Trophoblast cell (in vitro differentiated cells and primary cell): ENCODE data around the gene COL25A1.

Experiments
- DNase-seq, 2 donors: peaks; one replicate each; pipeline ENCODE4 v3.0.0-alpha.2; 2016
- H2AFZ ChIP-seq: 2 replicates; pipeline ENCODE4 v1.6.1; 2013; ENCODE audit warnings: low read length, moderate library complexity, mild to moderate bottlenecking; ENCODE audit not compliant: insufficient read depth, poor library complexity
- H2AK5ac ChIP-seq: 2 replicates; pipeline ENCODE4 v1.6.1; 2013; ENCODE audit warnings: mild to moderate bottlenecking, low read length
- H2BK120ac ChIP-seq: 2 replicates; pipeline ENCODE4 v1.6.1; 2013; ENCODE audit warnings: low read length, mild to moderate bottlenecking, moderate library complexity; ENCODE audit not compliant: insufficient read depth, poor library complexity
- H2BK12ac ChIP-seq: 2 replicates; pipeline ENCODE4 v1.6.1; 2013; ENCODE audit warnings: mild to moderate bottlenecking, low read length, moderate library complexity
- H2BK5ac ChIP-seq: 2 replicates; pipeline ENCODE4 v1.6.1; 2013; ENCODE audit warnings: low read length, low read depth, moderate library complexity, mild to moderate bottlenecking; ENCODE audit not compliant: poor library complexity
- H3K14ac ChIP-seq: 2 replicates; pipeline ENCODE4 v1.6.1; 2013; ENCODE audit warnings: mild to moderate bottlenecking, low read length
- H3K18ac ChIP-seq: 2 replicates; pipeline ENCODE4 v1.6.1; 2013; ENCODE audit warnings: mild to moderate bottlenecking, low read length
- H3K23ac ChIP-seq: 2 replicates; pipeline ENCODE4 v1.6.1; 2013; ENCODE audit warnings: low read length
- H3K27ac ChIP-seq: 2 replicates; pipeline ENCODE4 v1.5.1; 2013; ENCODE audit warnings: low read depth, mild to moderate bottlenecking, inconsistent platforms, low read length, moderate library complexity
- H3K27me3 ChIP-seq: 2 replicates; pipeline ENCODE4 v1.6.1; 2013; ENCODE audit warnings: inconsistent platforms, mild to moderate bottlenecking, low read length, moderate library complexity; ENCODE audit not compliant: insufficient read depth
- H3K36me3 ChIP-seq, 2 experiments: 1 replicate in 1 of 2; 2 replicates in 1 of 2; pipeline ENCODE4 v1.6.1; 2013; ENCODE audit warnings: low read length in 2 of 2, mild to moderate bottlenecking in 2 of 2, moderate library complexity in 1 of 2; ENCODE audit not compliant: insufficient read depth in 2 of 2, control insufficient read depth in 1 of 2
- H3K4ac ChIP-seq: 2 replicates; pipeline ENCODE4 v1.6.1; 2013; ENCODE audit warnings: low read depth, mild to moderate bottlenecking, low read length, moderate library complexity
- H3K4me1 ChIP-seq, 2 experiments: 1 replicate in 1 of 2; 2 replicates in 1 of 2; pipeline ENCODE4 v1.6.1; 2013; ENCODE audit warnings: low read length in 2 of 2, mild to moderate bottlenecking in 2 of 2, moderate library complexity in 1 of 2; ENCODE audit not compliant: insufficient read depth in 2 of 2, control insufficient read depth in 1 of 2
- H3K4me2 ChIP-seq: 2 replicates; pipeline ENCODE4 v1.6.1; 2013; ENCODE audit warnings: inconsistent platforms, mild to moderate bottlenecking, low read length, moderate library complexity
- H3K4me3 ChIP-seq: 2 replicates; pipeline ENCODE4 v1.5.1; 2013; ENCODE audit warnings: mild to moderate bottlenecking, low read depth, low read length, inconsistent platforms
- H3K79me1 ChIP-seq: one replicate; pipeline ENCODE4 v1.6.1; 2013; ENCODE audit warnings: low read length
- H3K79me2 ChIP-seq: 2 replicates; pipeline ENCODE4 v1.6.1; 2013; ENCODE audit warnings: low read length, mild to moderate bottlenecking; ENCODE audit not compliant: control insufficient read depth, insufficient read depth, poor library complexity
- H3K9ac ChIP-seq: 2 replicates; pipeline ENCODE4 v1.6.1; 2013; ENCODE audit warnings: mild to moderate bottlenecking, low read length
- H3K9me3 ChIP-seq: 2 replicates; pipeline ENCODE4 v1.6.1; 2013; ENCODE audit warnings: low read depth, mild to moderate bottlenecking, control low read depth, inconsistent platforms, low read length; ENCODE audit not compliant: insufficient read depth
- H4K12ac ChIP-seq: 2 replicates; pipeline ENCODE4 v1.6.1; 2013; ENCODE audit warnings: low read depth, mild to moderate bottlenecking, low read length, moderate library complexity
- H4K8ac ChIP-seq: 2 replicates; pipeline ENCODE4 v1.6.1; 2013; ENCODE audit warnings: low read depth, mild to moderate bottlenecking, low read length, moderate library complexity
- H4K91ac ChIP-seq: one replicate; pipeline ENCODE4 v1.6.1; 2013; ENCODE audit warnings: low read depth, mild to moderate bottlenecking, low read length, moderate library complexity
- WGBS: extraction: QIAGEN DNeasy Blood & Tissue Kit; methylation state at CpG from one replicate; pipeline ENCODE4 v1.1.7; 2013; ENCODE audit warnings: missing lambda C conversion rate; ENCODE audit not compliant: insufficient read length, insufficient coverage; ENCODE audit errors: extremely low coverage; 5-methylcytosine and 5-hydroxymethylcytosine counted together

Gene COL25A1

GRCh38 chr4:108917255-108917654 lies 385.2 kb downstream of the COL25A1 start:
- Histone ChIP-seq H3K79me2 (no peaks in the 10 kb centered on the region), H3K23ac (no peak overlapping the region)
- WGBS, result no CpG with 5 or more reads among the region's 5 CpGs

GRCh38 chr4:108916638-108917037 lies 385.8 kb downstream of the COL25A1 start:
- no peaks in the 10 kb centered on the region for H3K36me3 ChIP-seq
- no peak overlapping the region for H3K14ac ChIP-seq
- no peaks in the 10 kb centered on the region for H3K9me3 ChIP-seq
- no peak for DNase-seq
- H2BK5ac ChIP-seq, result no peak overlapping the region
- H2BK12ac ChIP-seq, result no peak overlapping the region
- no peak overlapping the region for H3K27ac ChIP-seq
- H4K12ac ChIP-seq, result no peak overlapping the region
- no peak overlapping the region for H3K23ac ChIP-seq
- no peaks in the 10 kb centered on the region for H3K79me2 ChIP-seq
- no peak overlapping the region for H2AK5ac ChIP-seq
- no peak overlapping the region for H3K9ac ChIP-seq
- H3K4me3 ChIP-seq, result no peak overlapping the region
- H3K4me1 ChIP-seq, result no peaks in the 10 kb centered on the region
- no peak overlapping the region for H2BK120ac ChIP-seq
- no peaks in the 10 kb centered on the region for H3K79me1 ChIP-seq
- no peak overlapping the region for H4K91ac ChIP-seq
- H3K18ac ChIP-seq, result no peak overlapping the region
- no peak overlapping the region for H2AFZ ChIP-seq
- H3K4me2 ChIP-seq, result no peak overlapping the region
- no CpG with 5 or more reads among the region's 4 CpGs for WGBS
- no peaks in the 10 kb centered on the region for H3K27me3 ChIP-seq
- H4K8ac ChIP-seq, result no peak overlapping the region
- no peak overlapping the region for H3K4ac ChIP-seq

More at GRCh38 chr4:108917255-108917654, 385.2 kb downstream of the COL25A1 start:
- H2BK5ac ChIP-seq, result no peak overlapping the region
- H4K12ac ChIP-seq, result no peak overlapping the region
- no peak overlapping the region for H3K4me3 ChIP-seq
- no peaks in the 10 kb centered on the region for H3K36me3 ChIP-seq
- H3K79me1 ChIP-seq, result no peaks in the 10 kb centered on the region
- no peak overlapping the region for H4K91ac ChIP-seq
- no peak overlapping the region for H2AFZ ChIP-seq
- no peaks in the 10 kb centered on the region for H3K9me3 ChIP-seq
- no peak overlapping the region for H3K4ac ChIP-seq
- no peak overlapping the region for H2BK12ac ChIP-seq
- H3K27ac ChIP-seq, result no peak overlapping the region
- DNase-seq, result no peak
- H2AK5ac ChIP-seq, result no peak overlapping the region
- H3K9ac ChIP-seq, result no peak overlapping the region
- no peak overlapping the region for H2BK120ac ChIP-seq
- H3K14ac ChIP-seq, result no peak overlapping the region
- no peaks in the 10 kb centered on the region for H3K4me1 ChIP-seq
- no peaks in the 10 kb centered on the region for H3K27me3 ChIP-seq
- no peak overlapping the region for H3K4me2 ChIP-seq
- no peak overlapping the region for H3K18ac ChIP-seq
- H4K8ac ChIP-seq, result no peak overlapping the region

- H3K36me3 ChIP-seq, result no peaks in the 10 kb centered on the region
- no peak for DNase-seq
- H3K9me3 ChIP-seq, result no peaks in the 10 kb centered on the region
- no peaks in the 10 kb centered on the region for H3K4me1 ChIP-seq
- no peak overlapping the region for H3K27ac ChIP-seq
- no peak overlapping the region for H4K91ac ChIP-seq
- WGBS, result no CpG with 5 or more reads among the region's 8 CpGs
- no peaks in the 10 kb centered on the region for H3K27me3 ChIP-seq
- H2AK5ac ChIP-seq, result no peak overlapping the region
- H2BK12ac ChIP-seq, result no peak overlapping the region
- no peak overlapping the region for H3K14ac ChIP-seq
- no peak overlapping the region for H2BK5ac ChIP-seq
- H3K23ac ChIP-seq, result no peak overlapping the region
- no peak overlapping the region for H2AFZ ChIP-seq
- H3K9ac ChIP-seq, result no peak overlapping the region
- H2BK120ac ChIP-seq, result no peak overlapping the region
- no peak overlapping the region for H4K12ac ChIP-seq
- H4K8ac ChIP-seq, result no peak overlapping the region
- H3K79me2 ChIP-seq, result no peaks in the 10 kb centered on the region
- H3K4ac ChIP-seq, result no peak overlapping the region
- no peak overlapping the region for H3K4me2 ChIP-seq
- no peaks in the 10 kb centered on the region for H3K79me1 ChIP-seq
- H3K18ac ChIP-seq, result no peak overlapping the region
- no peak overlapping the region for H3K4me3 ChIP-seq
Observed at GRCh38 chr4:108906866-108907367, 395.5 kb downstream of the COL25A1 start.

- no peak overlapping the region for H3K18ac ChIP-seq
- WGBS, result no CpG with 5 or more reads among the region's 6 CpGs
- no peak overlapping the region for H3K9ac ChIP-seq
Observed at GRCh38 chr4:108906006-108906405, 396.5 kb downstream of the COL25A1 start.

More at GRCh38 chr4:108906006-108906405, 396.5 kb downstream of the COL25A1 start:
- Histone ChIP-seq H3K23ac (no peak overlapping the region), H2BK5ac (no peak overlapping the region), H3K27ac (no peak overlapping the region), H3K79me1 (no peaks in the 10 kb centered on the region), H3K14ac (no peak overlapping the region), H3K4me2 (no peak overlapping the region), H3K9me3 (no peaks in the 10 kb centered on the region), H4K8ac (no peak overlapping the region), H2AK5ac (no peak overlapping the region), H3K4me3 (no peak overlapping the region), H3K79me2 (no peaks in the 10 kb centered on the region), H2BK120ac (no peak overlapping the region), H2BK12ac (no peak overlapping the region), H3K27me3 (no peaks in the 10 kb centered on the region), H3K36me3 (no peaks in the 10 kb centered on the region), H4K12ac (no peak overlapping the region), H4K91ac (no peak overlapping the region), H2AFZ (no peak overlapping the region), H3K4ac (no peak overlapping the region), H3K4me1 (no peaks in the 10 kb centered on the region)
- no peak for DNase-seq
